HEK293 (cell line): ENCODE measurements around the gene TMOD1.

Experiments
- CTCF ChIA-PET: fragments of 350-600 bp; formaldehyde crosslinking; extraction: SDS; loops from one replicate; lab custom pipeline; 2021; ENCODE audit warnings: antibody characterized with exemption; lab: Yijun Ruan, JAX
- POLR2A ChIA-PET: fragments of 300-600 bp; formaldehyde crosslinking; extraction: SDS; loops from one replicate; lab custom pipeline; 2020; ENCODE audit warnings: antibody characterized with exemption, inconsistent platforms; lab: Yijun Ruan, JAX
- H3K27ac ChIP-seq: fragments of 200-500 bp; sonication (Bioruptor generic); 2 replicates; pipeline ENCODE4 v1.5.1; 2014; ENCODE audit warnings: low read depth, low read length, control low read depth, inconsistent platforms; ENCODE audit errors: extremely low read depth
- H3K36me3 ChIP-seq, 2 experiments: fragments of 200-500 bp in 1 of 2; sonication (Bioruptor generic) in 1 of 2; 1 replicate in 1 of 2; 2 replicates in 1 of 2; pipeline ENCODE4 v1.5.1; 2014 to 2017; ENCODE audit warnings: inconsistent platforms in 2 of 2, low read length in 2 of 2; ENCODE audit not compliant: control insufficient read depth in 2 of 2, insufficient read depth in 1 of 2
- H3K4me1 ChIP-seq: fragments of 200-500 bp; sonication (Bioruptor generic); 2 replicates; pipeline ENCODE4 v1.5.1; 2014; ENCODE audit warnings: mild to moderate bottlenecking, low read length, inconsistent platforms; ENCODE audit not compliant: control insufficient read depth, insufficient read depth
- H3K4me3 ChIP-seq: 2 replicates; pipeline ENCODE4 v1.5.1; 2011; ENCODE audit warnings: low read depth, mild to moderate bottlenecking, control low read depth, low read length, moderate library complexity
- H3K9me3 ChIP-seq: fragments of 200-500 bp; sonication (Bioruptor generic); 2 replicates; pipeline ENCODE4 v1.5.1; 2014; ENCODE audit warnings: low read depth, low read length, inconsistent platforms; ENCODE audit not compliant: control insufficient read depth, insufficient read depth
- PATZ1 ChIP-seq: fragments of 450-650 bp; formaldehyde crosslinking; IDR thresholded peaks from 2 replicates; pipeline ENCODE4 v1.5.1; 2016; ENCODE audit warnings: missing biosample characterization, missing genetic modification characterization
- SP2 ChIP-seq: fragments of 450-650 bp; formaldehyde crosslinking; IDR thresholded peaks from 2 replicates; pipeline ENCODE4 v1.5.1; 2016; ENCODE audit warnings: missing biosample characterization, missing genetic modification characterization
- SP7 ChIP-seq: fragments of 450-650 bp; formaldehyde crosslinking; IDR thresholded peaks from 2 replicates; pipeline ENCODE4 v1.5.1; 2016; ENCODE audit warnings: missing biosample characterization, missing genetic modification characterization
- TRIM28 ChIP-seq: IDR thresholded peaks from 2 replicates; pipeline ENCODE4 v1.6.1; 2011; ENCODE audit warnings: low read length, control low read depth, borderline replicate concordance
- ZFP37 ChIP-seq: fragments of 450-650 bp; formaldehyde crosslinking; IDR thresholded peaks from 2 replicates; pipeline ENCODE4 v1.5.1; 2016; ENCODE audit warnings: missing biosample characterization, missing genetic modification characterization
- ZFP41 ChIP-seq: fragments of 450-650 bp; formaldehyde crosslinking; IDR thresholded peaks from 2 replicates; pipeline ENCODE4 v1.5.1; 2016; ENCODE audit warnings: missing biosample characterization, missing genetic modification characterization, borderline replicate concordance
- ZNF140 ChIP-seq: fragments of 450-650 bp; formaldehyde crosslinking; IDR thresholded peaks from 2 replicates; pipeline ENCODE4 v1.5.1; 2016; ENCODE audit warnings: missing biosample characterization, missing genetic modification characterization
- ZNF157 ChIP-seq: fragments of 450-650 bp; formaldehyde crosslinking; IDR thresholded peaks from 2 replicates; pipeline ENCODE4 v1.5.1; 2016; ENCODE audit warnings: missing biosample characterization, missing genetic modification characterization
- ZNF16 ChIP-seq: fragments of 450-650 bp; formaldehyde crosslinking; IDR thresholded peaks from 2 replicates; pipeline ENCODE4 v1.5.1; 2016; ENCODE audit warnings: low read depth, missing biosample characterization, missing genetic modification characterization
- ZNF266 ChIP-seq: fragments of 450-650 bp; formaldehyde crosslinking; IDR thresholded peaks from 2 replicates; pipeline ENCODE4 v1.5.1; 2016; ENCODE audit warnings: missing biosample characterization, missing genetic modification characterization, low read depth
- ZNF404 ChIP-seq: fragments of 450-650 bp; formaldehyde crosslinking; IDR thresholded peaks from 2 replicates; pipeline ENCODE4 v1.5.1; 2017; ENCODE audit warnings: missing biosample characterization, missing genetic modification characterization
- ZNF416 ChIP-seq: fragments of 450-650 bp; formaldehyde crosslinking; IDR thresholded peaks from 2 replicates; pipeline ENCODE4 v1.5.1; 2016; ENCODE audit warnings: missing biosample characterization, missing genetic modification characterization
- ZNF561 ChIP-seq: fragments of 450-650 bp; IDR thresholded peaks from 2 replicates; pipeline ENCODE4 v1.5.1; 2018; ENCODE audit warnings: missing biosample characterization, missing genetic modification characterization, borderline replicate concordance
- ZNF624 ChIP-seq: fragments of 450-650 bp; formaldehyde crosslinking; IDR thresholded peaks from 2 replicates; pipeline ENCODE4 v1.5.1; 2017; ENCODE audit warnings: missing biosample characterization, missing genetic modification characterization
- ZNF654 ChIP-seq: fragments of 450-650 bp; formaldehyde crosslinking; IDR thresholded peaks from 2 replicates; pipeline ENCODE4 v1.5.1; 2016; ENCODE audit warnings: low read depth, missing biosample characterization, missing genetic modification characterization
- ZNF707 ChIP-seq: fragments of 450-650 bp; formaldehyde crosslinking; IDR thresholded peaks from 2 replicates; pipeline ENCODE4 v1.5.1; 2016; ENCODE audit warnings: missing biosample characterization, missing genetic modification characterization
- TF ChIP-seq, protein P1 (sequence below): fragments of 450-650 bp; formaldehyde crosslinking; IDR thresholded peaks from 2 replicates; pipeline ENCODE4 v1.5.1; 2016; ENCODE audit warnings: missing biosample characterization, missing genetic modification characterization
- TF ChIP-seq, protein P2 (sequence below): fragments of 450-650 bp; IDR thresholded peaks from 2 replicates; pipeline ENCODE4 v1.5.1; 2018; ENCODE audit warnings: missing biosample characterization, missing genetic modification characterization
- TF ChIP-seq, protein P3 (sequence below): fragments of 450-650 bp; formaldehyde crosslinking; IDR thresholded peaks from 2 replicates; pipeline ENCODE4 v1.5.1; 2016; ENCODE audit warnings: missing biosample characterization, missing genetic modification characterization

Gene TMOD1

DNA sequence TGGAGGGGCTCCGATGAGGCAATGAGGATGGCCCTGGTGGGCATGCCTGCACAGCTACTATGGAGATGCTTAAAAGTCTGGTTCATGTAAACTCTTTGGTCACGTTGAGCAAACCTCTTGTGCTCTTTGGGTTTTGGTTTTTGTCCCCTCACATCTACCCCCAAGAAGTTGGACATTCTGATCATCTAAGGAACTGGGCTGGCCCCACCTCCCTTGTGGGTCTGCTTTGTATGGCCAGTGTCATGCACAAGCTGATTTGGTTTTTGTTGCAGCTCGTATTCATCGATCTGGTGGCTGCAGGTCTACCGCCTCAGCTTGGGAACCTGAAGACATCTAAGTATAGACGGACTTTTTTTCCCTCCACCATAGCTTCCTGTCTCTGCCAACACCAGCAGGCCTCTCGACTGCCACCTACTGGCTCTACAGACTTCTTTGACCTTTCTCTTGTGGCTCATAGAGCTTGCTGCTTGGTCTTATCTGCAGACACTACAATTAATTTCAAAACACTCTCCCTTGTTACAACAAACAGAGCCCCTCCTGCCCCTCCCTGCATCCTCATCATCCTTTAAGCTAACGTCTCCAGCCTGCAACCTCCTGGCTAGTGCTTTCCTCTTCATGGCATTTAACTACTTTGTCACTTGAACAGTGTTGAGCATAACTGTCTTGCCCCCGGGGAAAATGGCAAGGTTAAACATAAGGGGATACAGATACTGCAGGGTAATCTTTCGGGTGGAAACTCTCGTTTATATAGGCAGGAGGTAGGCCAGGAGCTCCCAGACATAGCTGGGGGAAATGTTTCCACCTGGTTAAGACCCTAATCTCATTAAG, 97.2 kb downstream of the TMOD1 start:
- ChIA-PET CTCF (interaction anchor here (0.5 to 5.7 kb wide), 68 partner anchors 8 to 1808 kb away, joined by 3 to 188 read pairs (median 4); partner anchors contain the start of genes TDRD7, TMOD1 and ZNF782), POLR2A (interaction anchor here (1.0 to 1.7 kb wide), 3 partner anchors 35 to 129 kb away, joined by 5 to 8 read pairs (median 8); partner anchors contain the start of genes NCBP1, TMOD1 and TSTD2)
- TF ChIP-seq ZFP41 (tag by site-specific recombination): no peak
- TF ChIP-seq, protein P1, sequence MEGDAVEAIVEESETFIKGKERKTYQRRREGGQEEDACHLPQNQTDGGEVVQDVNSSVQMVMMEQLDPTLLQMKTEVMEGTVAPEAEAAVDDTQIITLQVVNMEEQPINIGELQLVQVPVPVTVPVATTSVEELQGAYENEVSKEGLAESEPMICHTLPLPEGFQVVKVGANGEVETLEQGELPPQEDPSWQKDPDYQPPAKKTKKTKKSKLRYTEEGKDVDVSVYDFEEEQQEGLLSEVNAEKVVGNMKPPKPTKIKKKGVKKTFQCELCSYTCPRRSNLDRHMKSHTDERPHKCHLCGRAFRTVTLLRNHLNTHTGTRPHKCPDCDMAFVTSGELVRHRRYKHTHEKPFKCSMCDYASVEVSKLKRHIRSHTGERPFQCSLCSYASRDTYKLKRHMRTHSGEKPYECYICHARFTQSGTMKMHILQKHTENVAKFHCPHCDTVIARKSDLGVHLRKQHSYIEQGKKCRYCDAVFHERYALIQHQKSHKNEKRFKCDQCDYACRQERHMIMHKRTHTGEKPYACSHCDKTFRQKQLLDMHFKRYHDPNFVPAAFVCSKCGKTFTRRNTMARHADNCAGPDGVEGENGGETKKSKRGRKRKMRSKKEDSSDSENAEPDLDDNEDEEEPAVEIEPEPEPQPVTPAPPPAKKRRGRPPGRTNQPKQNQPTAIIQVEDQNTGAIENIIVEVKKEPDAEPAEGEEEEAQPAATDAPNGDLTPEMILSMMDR (tag by site-specific recombination): peak; percentile 68; the same call in 1 of the 2 replicates
- no peak for TF ChIP-seq SP2 (tag by site-specific recombination)
- peak; percentile 76 for TF ChIP-seq ZNF654
- TF ChIP-seq ZNF266 (tag by site-specific recombination): no peak
- TF ChIP-seq, protein P2, sequence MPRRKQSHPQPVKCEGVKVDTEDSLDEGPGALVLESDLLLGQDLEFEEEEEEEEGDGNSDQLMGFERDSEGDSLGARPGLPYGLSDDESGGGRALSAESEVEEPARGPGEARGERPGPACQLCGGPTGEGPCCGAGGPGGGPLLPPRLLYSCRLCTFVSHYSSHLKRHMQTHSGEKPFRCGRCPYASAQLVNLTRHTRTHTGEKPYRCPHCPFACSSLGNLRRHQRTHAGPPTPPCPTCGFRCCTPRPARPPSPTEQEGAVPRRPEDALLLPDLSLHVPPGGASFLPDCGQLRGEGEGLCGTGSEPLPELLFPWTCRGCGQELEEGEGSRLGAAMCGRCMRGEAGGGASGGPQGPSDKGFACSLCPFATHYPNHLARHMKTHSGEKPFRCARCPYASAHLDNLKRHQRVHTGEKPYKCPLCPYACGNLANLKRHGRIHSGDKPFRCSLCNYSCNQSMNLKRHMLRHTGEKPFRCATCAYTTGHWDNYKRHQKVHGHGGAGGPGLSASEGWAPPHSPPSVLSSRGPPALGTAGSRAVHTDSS (tag by site-specific recombination): peak; percentile 48; the same call in 1 of the 2 replicates
- TF ChIP-seq PATZ1: 0 out of 2 replicates have a peak, but pooled peaks have one; percentile 42
- peak; percentile 31; the same call in 1 of the 2 replicates for TF ChIP-seq TRIM28
- TF ChIP-seq ZNF416 (tag by site-specific recombination): no peak
- TF ChIP-seq ZNF561 (tag by site-specific recombination): no peak
- TF ChIP-seq ZNF140: no peak
- TF ChIP-seq SP7 (tag by site-specific recombination): peak; percentile 41; the same call in 1 of the 2 replicates
- TF ChIP-seq, protein P3, sequence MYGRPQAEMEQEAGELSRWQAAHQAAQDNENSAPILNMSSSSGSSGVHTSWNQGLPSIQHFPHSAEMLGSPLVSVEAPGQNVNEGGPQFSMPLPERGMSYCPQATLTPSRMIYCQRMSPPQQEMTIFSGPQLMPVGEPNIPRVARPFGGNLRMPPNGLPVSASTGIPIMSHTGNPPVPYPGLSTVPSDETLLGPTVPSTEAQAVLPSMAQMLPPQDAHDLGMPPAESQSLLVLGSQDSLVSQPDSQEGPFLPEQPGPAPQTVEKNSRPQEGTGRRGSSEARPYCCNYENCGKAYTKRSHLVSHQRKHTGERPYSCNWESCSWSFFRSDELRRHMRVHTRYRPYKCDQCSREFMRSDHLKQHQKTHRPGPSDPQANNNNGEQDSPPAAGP (tag by site-specific recombination): peak; percentile 95
- H3K9me3 ChIP-seq: no peaks in the 10 kb centered on the region
- no peak overlapping the region for H3K27ac ChIP-seq
- peaks cover 1 to 61% of the 10 kb centered on the region in 2 experiments; a peak in 2 of 3 replicates for H3K36me3 ChIP-seq
- H3K4me3 ChIP-seq: no peak overlapping the region
- H3K4me1 ChIP-seq: no peaks in the 10 kb centered on the region

DNA sequence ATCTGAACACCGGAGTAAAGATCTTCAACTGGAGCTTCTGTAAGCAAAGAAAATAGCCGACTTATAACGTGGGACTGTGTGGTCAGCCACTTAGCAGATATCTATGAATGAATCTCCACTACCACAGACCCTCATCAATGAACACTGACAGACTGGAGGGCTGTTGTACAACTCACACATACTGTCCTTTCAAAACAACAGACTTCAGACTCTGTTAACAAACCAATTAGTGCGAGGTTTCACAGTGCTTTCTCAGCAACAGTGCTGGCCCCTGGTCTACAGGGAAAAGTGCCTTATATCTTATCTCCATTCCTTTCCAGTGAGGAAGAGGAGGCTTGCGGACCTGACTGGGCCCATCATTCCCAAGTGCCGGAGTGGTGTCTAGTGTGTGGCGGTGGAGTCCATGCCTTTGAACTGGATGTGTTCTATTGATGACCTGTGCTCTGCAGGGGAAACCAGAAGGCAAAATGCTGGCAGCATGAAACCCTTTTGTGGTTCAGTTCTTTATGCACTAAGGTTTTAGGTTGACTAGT, 97.9 kb downstream of the TMOD1 start:
- no peak for TF ChIP-seq ZFP37 (tag by site-specific recombination)
- no peak for TF ChIP-seq ZNF404
- TF ChIP-seq ZNF16 (tag by site-specific recombination): no peak
- no peak for TF ChIP-seq ZNF157 (tag by site-specific recombination)
- TF ChIP-seq ZNF654: no peak
- no peak for TF ChIP-seq ZNF707
- no peak for TF ChIP-seq ZNF624
- Histone ChIP-seq H3K4me3 (no peak overlapping the region), H3K9me3 (no peaks in the 10 kb centered on the region), H3K36me3 (peaks cover 4 to 65% of the 10 kb centered on the region in 2 experiments; a peak in 2 of 3 replicates), H3K4me1 (no peaks in the 10 kb centered on the region), H3K27ac (no peak overlapping the region)
- ChIA-PET CTCF (interaction anchor here (0.5 to 5.7 kb wide), 54 partner anchors 7 to 1795 kb away, joined by 3 to 188 read pairs (median 5); partner anchors contain the start of genes TDRD7, TMOD1 and ZNF782), POLR2A (interaction anchor here (1.2 to 1.7 kb wide), 2 partner anchors 34 to 98 kb away, joined by 8 read pairs; partner anchors contain the start of genes NCBP1, TMOD1 and TSTD2)
